H9 (cell line): ENCODE data around the gene PARP12. TPM values are rescaled to one million over a fixed set of nuclear protein-coding genes. Genes with fewer than 3 reads are reported as not detected.

Experiments
- DNase-seq: peaks from one replicate; pipeline ENCODE4 v3.0.0-alpha.2; 2017
- H2AFZ ChIP-seq: one replicate; pipeline ENCODE4 v1.6.1; 2013; ENCODE audit warnings: mild to moderate bottlenecking, low read length, control low read depth, moderate library complexity
- H2AK5ac ChIP-seq: 2 replicates; pipeline ENCODE4 v1.6.1; 2013; ENCODE audit warnings: low read length, control low read depth, mixed read lengths; ENCODE audit not compliant: insufficient read length
- H2BK120ac ChIP-seq: one replicate; pipeline ENCODE4 v1.6.1; 2013; ENCODE audit warnings: low read depth, mild to moderate bottlenecking, low read length, control low read depth, inconsistent platforms; ENCODE audit not compliant: poor library complexity, severe bottlenecking
- H2BK12ac ChIP-seq: 2 replicates; pipeline ENCODE4 v1.6.1; 2013; ENCODE audit warnings: low read length, control low read depth, mixed read lengths, low read depth; ENCODE audit not compliant: insufficient read length
- H2BK15ac ChIP-seq: 2 replicates; pipeline ENCODE4 v1.6.1; 2013; ENCODE audit warnings: low read depth, low read length, control low read depth
- H2BK20ac ChIP-seq: one replicate; pipeline ENCODE4 v1.6.1; 2013; ENCODE audit warnings: low read depth, mild to moderate bottlenecking, low read length, control low read depth, inconsistent platforms; ENCODE audit not compliant: poor library complexity, severe bottlenecking
- H2BK5ac ChIP-seq: 2 replicates; pipeline ENCODE4 v1.6.1; 2013; ENCODE audit warnings: low read length, control low read depth, mixed read lengths; ENCODE audit not compliant: insufficient read length
- H3K14ac ChIP-seq: 2 replicates; pipeline ENCODE4 v1.6.1; 2013; ENCODE audit warnings: low read length, control low read depth; ENCODE audit not compliant: insufficient read depth
- H3K18ac ChIP-seq: 2 replicates; pipeline ENCODE4 v1.6.1; 2013; ENCODE audit warnings: low read depth, mild to moderate bottlenecking, mixed read lengths, low read length, control low read depth; ENCODE audit not compliant: insufficient read length
- H3K23ac ChIP-seq: 2 replicates; pipeline ENCODE4 v1.6.1; 2013; ENCODE audit warnings: low read length, control low read depth, mixed read lengths, low read depth; ENCODE audit not compliant: insufficient read length
- H3K23me2 ChIP-seq: 2 replicates; pipeline ENCODE4 v1.6.1; 2013; ENCODE audit warnings: low read depth, mild to moderate bottlenecking, mixed read lengths, low read length, control low read depth; ENCODE audit not compliant: insufficient read length, poor library complexity, severe bottlenecking
- H3K27ac ChIP-seq: 2 replicates; pipeline ENCODE4 v1.5.1; 2013; ENCODE audit warnings: low read length, control low read depth, mixed read lengths, low read depth; ENCODE audit not compliant: insufficient read length
- H3K27me3 ChIP-seq: 2 replicates; pipeline ENCODE4 v1.6.1; 2013; ENCODE audit warnings: low read length, control low read depth, inconsistent platforms; ENCODE audit not compliant: insufficient read depth
- H3K4ac ChIP-seq: 2 replicates; pipeline ENCODE4 v1.6.1; 2013; ENCODE audit warnings: low read depth, mild to moderate bottlenecking, control low read depth, inconsistent platforms, low read length, moderate library complexity
- H3K4me1 ChIP-seq: 2 replicates; pipeline ENCODE4 v1.6.1; 2013; ENCODE audit warnings: low read length, control low read depth, inconsistent platforms; ENCODE audit not compliant: insufficient read depth
- H3K4me2 ChIP-seq: 2 replicates; pipeline ENCODE4 v1.6.1; 2013; ENCODE audit warnings: low read length, control low read depth, mixed read lengths; ENCODE audit not compliant: insufficient read length, insufficient read depth
- H3K56ac ChIP-seq: 2 replicates; pipeline ENCODE4 v1.6.1; 2013; ENCODE audit warnings: low read depth, mild to moderate bottlenecking, mixed read lengths, low read length, control low read depth; ENCODE audit not compliant: insufficient read length
- H3K79me1 ChIP-seq: 2 replicates; pipeline ENCODE4 v1.6.1; 2013; ENCODE audit warnings: low read depth, mild to moderate bottlenecking, moderate library complexity, low read length, control low read depth, inconsistent platforms; ENCODE audit not compliant: insufficient read depth, poor library complexity, severe bottlenecking
- H3K79me2 ChIP-seq: 2 replicates; pipeline ENCODE4 v1.6.1; 2013; ENCODE audit warnings: low read length, control low read depth, inconsistent platforms; ENCODE audit not compliant: insufficient read depth
- H3K9ac ChIP-seq: 2 replicates; pipeline ENCODE4 v1.6.1; 2013; ENCODE audit warnings: low read length, control low read depth, mixed read lengths; ENCODE audit not compliant: insufficient read length; ENCODE audit errors: extremely low read depth
- H3K9me3 ChIP-seq: one replicate; pipeline ENCODE4 v1.6.1; 2013; ENCODE audit warnings: low read depth, low read length, inconsistent platforms; ENCODE audit not compliant: control insufficient read depth
- H3T11ph ChIP-seq: one replicate; pipeline ENCODE4 v1.6.1; 2013; ENCODE audit warnings: mild to moderate bottlenecking, low read length, control low read depth, inconsistent platforms
- H4K20me1 ChIP-seq: one replicate; pipeline ENCODE4 v1.6.1; 2013; ENCODE audit not compliant: control insufficient read depth, insufficient read length, insufficient read depth
- H4K5ac ChIP-seq: 2 replicates; pipeline ENCODE4 v1.6.1; 2013; ENCODE audit warnings: low read depth, mild to moderate bottlenecking, mixed read lengths, low read length, control low read depth; ENCODE audit not compliant: insufficient read length
- H4K8ac ChIP-seq: replicated peaks from 2 replicates; pipeline ENCODE4 v1.6.1; 2013; ENCODE audit warnings: low read length, control low read depth, mixed read lengths, low read depth; ENCODE audit not compliant: insufficient read length
- H4K91ac ChIP-seq: 2 replicates; pipeline ENCODE4 v1.6.1; 2013; ENCODE audit warnings: low read depth, mild to moderate bottlenecking, moderate library complexity, mixed read lengths, low read length, control low read depth; ENCODE audit not compliant: insufficient read length
- H3K27ac Mint-ChIP-seq, 3 experiments: 2 replicates in 2 of 3; 3 replicates in 1 of 3; pipeline ENCODE4 v1.8.0; 2020 to 2021; ENCODE audit warnings: mixed read lengths in 3 of 3, mild to moderate bottlenecking in 1 of 3, moderate library complexity in 1 of 3
- H3K27me3 Mint-ChIP-seq: 2 replicates; pipeline ENCODE4 v1.8.0; 2021; ENCODE audit warnings: low read depth, mild to moderate bottlenecking, moderate library complexity, mixed read lengths
- H3K36me3 Mint-ChIP-seq, 3 experiments: 2 replicates in 2 of 3; 3 replicates in 1 of 3; pipeline ENCODE4 v1.8.0; 2020 to 2021; ENCODE audit warnings: low read depth in 3 of 3, mixed read lengths in 3 of 3; ENCODE audit not compliant: insufficient read depth in 1 of 3
- H3K4me1 Mint-ChIP-seq, 2 experiments: 2 replicates each; pipeline ENCODE4 v1.8.0; 2020; ENCODE audit warnings: mixed read lengths in 2 of 2
- H3K4me3 Mint-ChIP-seq, 2 experiments: 2 replicates in 1 of 2; 3 replicates in 1 of 2; pipeline ENCODE4 v1.8.0; 2020 to 2021; ENCODE audit warnings: mild to moderate bottlenecking in 2 of 2, mixed read lengths in 2 of 2, moderate library complexity in 1 of 2
- H3K9me3 Mint-ChIP-seq, 2 experiments: 2 replicates in 1 of 2; 3 replicates in 1 of 2; pipeline ENCODE4 v1.8.0; 2020; ENCODE audit warnings: mild to moderate bottlenecking in 2 of 2, mixed read lengths in 2 of 2, moderate library complexity in 1 of 2
- WGBS: extraction: QIAGEN DNeasy Blood & Tissue Kit; methylation state at CpG from one replicate; pipeline ENCODE4 v1.1.7; 2013; ENCODE audit warnings: missing lambda C conversion rate, low lambda C conversion rate, mixed read lengths; ENCODE audit not compliant: insufficient read length; ENCODE audit errors: extremely low coverage; 5-methylcytosine and 5-hydroxymethylcytosine counted together
- total RNA-seq: library from RNA; stranded (reverse); gene quantifications from 2 replicates; pipeline ENCODE4 v1.2.1, GENCODE V29; 2021
- TF ChIP-seq, protein P1 (sequence below): fragments of 200-600 bp; sonication (generic); conservative IDR thresholded peaks from 3 replicates; pipeline ENCODE4 v1.8.0; 2021; ENCODE audit warnings: antibody characterized with exemption, mild to moderate bottlenecking

PARP12 gene
- total RNA-seq, 1 experiment from 2014 or later, result 11.8 TPM

DNA sequence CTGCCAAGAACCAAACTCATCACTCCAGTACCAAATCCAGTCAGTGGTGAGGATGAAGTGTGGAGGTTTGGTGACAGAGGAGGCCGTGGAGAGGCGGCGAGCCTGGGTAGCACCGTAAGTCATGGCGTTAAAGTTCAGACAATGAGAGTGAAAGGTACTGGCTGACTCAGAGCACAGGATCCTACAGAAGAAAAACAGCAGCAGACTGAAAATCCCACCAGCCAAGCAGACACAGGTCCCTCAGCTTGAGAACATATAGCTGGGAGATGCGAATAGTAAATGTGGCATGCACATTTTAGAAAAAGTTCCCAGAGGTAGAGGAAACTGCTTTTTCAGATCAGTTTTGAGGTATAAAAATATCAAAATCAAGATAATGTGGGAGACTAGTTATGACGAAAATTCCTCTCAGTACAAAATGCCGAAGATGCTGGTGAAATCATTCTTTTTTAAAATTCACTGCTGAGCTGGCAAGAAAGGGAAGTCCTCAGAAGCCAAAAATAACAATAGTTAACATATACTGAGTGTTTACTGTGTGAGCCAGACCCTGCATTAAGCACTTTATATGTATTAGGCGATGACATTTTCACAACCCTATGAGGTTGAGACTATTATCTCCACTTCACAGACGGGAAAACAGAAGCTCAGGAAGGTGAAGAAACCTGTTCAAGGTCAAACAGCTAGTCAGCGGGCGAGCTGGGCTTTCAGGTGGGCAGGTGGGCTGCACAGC is 20.9 kb downstream of the PARP12 start:
- Histone ChIP-seq H2BK15ac (no peak overlapping the region), H4K20me1 (no peaks in the 10 kb centered on the region), H4K91ac (no peak overlapping the region), H4K8ac (no peak overlapping the region), H3K14ac (no peak overlapping the region; the same call in 1 of the 2 replicates), H3K79me2 (no peaks in the 10 kb centered on the region; the same call in 1 of the 2 replicates), H3K56ac (no peak overlapping the region), H4K5ac (no peak overlapping the region), H3K9ac (no peak overlapping the region), H2AFZ (no peak overlapping the region), H2BK12ac (no peak overlapping the region), H3K4me1 (no peaks in the 10 kb centered on the region), H3K23me2 (no peaks in the 10 kb centered on the region), H3K9me3 (no peaks in the 10 kb centered on the region), H3K18ac (no peak overlapping the region), H3K79me1 (no peaks in the 10 kb centered on the region), H3K27me3 (no peaks in the 10 kb centered on the region), H2AK5ac (no peak overlapping the region), H3K27ac (no peak overlapping the region), H3T11ph (no peak overlapping the region), H2BK120ac (no peak overlapping the region), H3K4me2 (no peak overlapping the region), H3K4ac (no peak overlapping the region), H2BK5ac (no peak overlapping the region), H2BK20ac (no peak overlapping the region), H3K23ac (no peak overlapping the region)
- Mint-ChIP-seq H3K4me1 (no peaks in the 10 kb centered on the region), H3K27me3 (no peaks in the 10 kb centered on the region), H3K27ac (0 out of 7 replicates have a peak overlapping the region, but pooled peaks of 1 of the 3 experiments have one; percentile 39), H3K36me3 (peaks cover 0 to 29% (median 0%) of the 10 kb centered on the region in 3 experiments; a peak in 3 of 7 replicates), H3K9me3 (no peaks in the 10 kb centered on the region), H3K4me3 (no peak overlapping the region; a peak in 1 of 5 replicates)
- no CpG with 5 or more reads among the region's 12 CpGs for WGBS
- DNase-seq, result no peak
- TF ChIP-seq, protein P1, sequence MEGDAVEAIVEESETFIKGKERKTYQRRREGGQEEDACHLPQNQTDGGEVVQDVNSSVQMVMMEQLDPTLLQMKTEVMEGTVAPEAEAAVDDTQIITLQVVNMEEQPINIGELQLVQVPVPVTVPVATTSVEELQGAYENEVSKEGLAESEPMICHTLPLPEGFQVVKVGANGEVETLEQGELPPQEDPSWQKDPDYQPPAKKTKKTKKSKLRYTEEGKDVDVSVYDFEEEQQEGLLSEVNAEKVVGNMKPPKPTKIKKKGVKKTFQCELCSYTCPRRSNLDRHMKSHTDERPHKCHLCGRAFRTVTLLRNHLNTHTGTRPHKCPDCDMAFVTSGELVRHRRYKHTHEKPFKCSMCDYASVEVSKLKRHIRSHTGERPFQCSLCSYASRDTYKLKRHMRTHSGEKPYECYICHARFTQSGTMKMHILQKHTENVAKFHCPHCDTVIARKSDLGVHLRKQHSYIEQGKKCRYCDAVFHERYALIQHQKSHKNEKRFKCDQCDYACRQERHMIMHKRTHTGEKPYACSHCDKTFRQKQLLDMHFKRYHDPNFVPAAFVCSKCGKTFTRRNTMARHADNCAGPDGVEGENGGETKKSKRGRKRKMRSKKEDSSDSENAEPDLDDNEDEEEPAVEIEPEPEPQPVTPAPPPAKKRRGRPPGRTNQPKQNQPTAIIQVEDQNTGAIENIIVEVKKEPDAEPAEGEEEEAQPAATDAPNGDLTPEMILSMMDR, result no peak
